HEK293 (cell line): Measurements from ENCODE around the gene SLC13A3.

Experiments used
- HOXA7 ChIP-seq: sonication (generic); formaldehyde crosslinking; IDR thresholded peaks from 2 replicates; pipeline ENCODE4 v1.8.1; 2022; ENCODE audit warnings: missing genetic modification reagents, borderline replicate concordance
- SP7 ChIP-seq: fragments of 450-650 bp; formaldehyde crosslinking; IDR thresholded peaks from 2 replicates; pipeline ENCODE4 v1.5.1; 2016; ENCODE audit warnings: missing biosample characterization, missing genetic modification characterization
- ZNF48 ChIP-seq: fragments of 450-650 bp; formaldehyde crosslinking; IDR thresholded peaks from 2 replicates; pipeline ENCODE4 v1.5.1; 2016; ENCODE audit warnings: missing biosample characterization, missing genetic modification characterization
- ZNF548 ChIP-seq: fragments of 450-650 bp; formaldehyde crosslinking; IDR thresholded peaks from 2 replicates; pipeline ENCODE4 v1.5.1; 2016; ENCODE audit warnings: missing biosample characterization, missing genetic modification characterization
- ZNF549 ChIP-seq: fragments of 450-650 bp; IDR thresholded peaks from 2 replicates; pipeline ENCODE4 v1.5.1; 2018; ENCODE audit warnings: missing biosample characterization, missing genetic modification characterization, mild to moderate bottlenecking, inconsistent platforms, moderate library complexity
- TF ChIP-seq, protein P1 (sequence below): fragments of 450-650 bp; formaldehyde crosslinking; IDR thresholded peaks from 2 replicates; pipeline ENCODE4 v1.5.1; 2016; ENCODE audit warnings: missing biosample characterization, missing genetic modification characterization

DNA sequence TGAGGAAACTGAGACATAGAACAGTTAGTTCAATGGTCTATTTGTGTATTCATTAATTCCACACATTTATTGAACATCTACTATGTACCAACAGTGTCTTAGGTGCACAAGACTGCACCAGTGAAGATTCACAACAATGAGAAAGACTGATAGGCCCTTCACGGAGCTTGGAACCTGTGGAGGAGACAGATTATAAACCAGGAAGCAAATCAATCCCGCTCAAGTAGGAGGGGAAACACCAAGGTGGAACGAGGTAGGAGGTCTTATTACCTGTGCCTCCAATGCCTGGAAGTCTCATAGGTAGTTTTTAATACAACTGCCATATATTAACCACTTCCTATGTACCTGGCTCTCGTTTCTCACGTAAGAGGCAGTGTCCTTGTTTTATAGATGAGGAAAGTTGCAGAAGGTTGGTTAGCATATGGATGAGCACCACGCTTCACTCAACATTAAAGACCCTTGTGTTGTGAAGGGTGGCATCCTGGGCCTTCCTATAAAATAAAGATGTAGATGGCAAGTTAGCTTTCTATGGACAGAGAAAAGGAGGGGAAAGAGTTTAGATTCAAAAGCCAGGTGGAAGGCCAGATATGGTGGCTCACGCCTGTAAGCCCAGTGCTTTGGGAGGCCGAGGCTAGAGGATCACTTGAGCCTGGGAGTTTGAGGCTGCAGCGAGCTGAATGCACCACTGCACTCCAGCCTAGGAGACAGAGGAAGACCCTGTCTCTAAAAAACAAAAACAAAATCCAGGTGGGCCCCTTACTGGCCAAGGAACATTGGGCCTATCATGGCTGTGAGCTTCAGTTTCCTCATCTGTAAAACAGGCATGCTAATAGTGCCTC is 45.1 kb downstream of the SLC13A3 start:
- TF ChIP-seq SP7 (tag by site-specific recombination) (no peak), ZNF549 (no peak), ZNF548 (no peak), ZNF48 (tag by site-specific recombination) (no peak), HOXA7 (CRISPR knock-in tag) (no peak)
- TF ChIP-seq, protein P1, sequence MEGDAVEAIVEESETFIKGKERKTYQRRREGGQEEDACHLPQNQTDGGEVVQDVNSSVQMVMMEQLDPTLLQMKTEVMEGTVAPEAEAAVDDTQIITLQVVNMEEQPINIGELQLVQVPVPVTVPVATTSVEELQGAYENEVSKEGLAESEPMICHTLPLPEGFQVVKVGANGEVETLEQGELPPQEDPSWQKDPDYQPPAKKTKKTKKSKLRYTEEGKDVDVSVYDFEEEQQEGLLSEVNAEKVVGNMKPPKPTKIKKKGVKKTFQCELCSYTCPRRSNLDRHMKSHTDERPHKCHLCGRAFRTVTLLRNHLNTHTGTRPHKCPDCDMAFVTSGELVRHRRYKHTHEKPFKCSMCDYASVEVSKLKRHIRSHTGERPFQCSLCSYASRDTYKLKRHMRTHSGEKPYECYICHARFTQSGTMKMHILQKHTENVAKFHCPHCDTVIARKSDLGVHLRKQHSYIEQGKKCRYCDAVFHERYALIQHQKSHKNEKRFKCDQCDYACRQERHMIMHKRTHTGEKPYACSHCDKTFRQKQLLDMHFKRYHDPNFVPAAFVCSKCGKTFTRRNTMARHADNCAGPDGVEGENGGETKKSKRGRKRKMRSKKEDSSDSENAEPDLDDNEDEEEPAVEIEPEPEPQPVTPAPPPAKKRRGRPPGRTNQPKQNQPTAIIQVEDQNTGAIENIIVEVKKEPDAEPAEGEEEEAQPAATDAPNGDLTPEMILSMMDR (tag by site-specific recombination) = no peak
